H1 (cell line): ENCODE data around the gene EXOG. TPM values are rescaled to one million over a fixed set of nuclear protein-coding genes. Genes with fewer than 3 reads are reported as not detected.

Experiments
- CTCF ChIA-PET: fragments of 300-600 bp; sonication (Branson Sonifier 250); formaldehyde crosslinking; loops from one replicate; lab custom pipeline; 2021; ENCODE audit not compliant: partially characterized antibody; lab: Charles Lee
- POLR2A ChIA-PET: fragments of 300-600 bp; sonication (Branson Sonifier 250); formaldehyde crosslinking; loops from one replicate; lab custom pipeline; 2021; ENCODE audit warnings: inconsistent platforms; ENCODE audit not compliant: partially characterized antibody; lab: Charles Lee
- DNase-seq, 2 experiments: peaks; one replicate each; pipeline versions ENCODE4 v3.0.0 to v3.0.0-alpha.2; 2010 to 2022; ENCODE audit warnings: low spot score in 2 of 2, low read depth in 1 of 2, mixed read lengths in 1 of 2
- FAIRE-seq: peaks from 2 replicates; lab custom pipeline; 2011; peaks lifted over from hg19 to GRCh38; lab: Jason Lieb, UNC
- H2AFZ ChIP-seq: 2 replicates; pipeline ENCODE4 v1.8.1; 2012; ENCODE audit warnings: low read length, inconsistent platforms
- H2AK5ac ChIP-seq: 2 replicates; pipeline ENCODE4 v1.6.1; 2013; ENCODE audit warnings: low read depth, low read length
- H2BK120ac ChIP-seq: replicated peaks from 2 replicates; pipeline ENCODE3; 2013; ENCODE audit warnings: low read depth, low read length, inconsistent platforms
- H2BK12ac ChIP-seq: 2 replicates; pipeline ENCODE4 v1.6.1; 2013; ENCODE audit warnings: low read depth, low read length
- H2BK15ac ChIP-seq: 2 replicates; pipeline ENCODE4 v1.6.1; 2013; ENCODE audit warnings: low read length
- H2BK20ac ChIP-seq: 2 replicates; pipeline ENCODE4 v1.6.1; 2013; ENCODE audit warnings: low read length
- H2BK5ac ChIP-seq: 2 replicates; pipeline ENCODE4 v1.6.1; 2013; ENCODE audit warnings: low read depth, low read length
- H3K14ac ChIP-seq: 2 replicates; pipeline ENCODE4 v1.6.1; 2013; ENCODE audit warnings: inconsistent platforms; ENCODE audit not compliant: insufficient read length
- H3K18ac ChIP-seq: 2 replicates; pipeline ENCODE4 v1.6.1; 2013; ENCODE audit warnings: low read length; ENCODE audit errors: extremely low read depth
- H3K23ac ChIP-seq: 2 replicates; pipeline ENCODE4 v1.6.1; 2013; ENCODE audit warnings: inconsistent platforms; ENCODE audit not compliant: insufficient read length
- H3K23me2 ChIP-seq: 2 replicates; pipeline ENCODE4 v1.6.1; 2013; ENCODE audit warnings: low read depth, low read length
- H3K27ac ChIP-seq: 2 replicates; pipeline ENCODE4 v1.6.1; 2011; ENCODE audit warnings: low read depth, low read length, inconsistent platforms
- H3K27me3 ChIP-seq, 4 experiments: replicated peaks in 1 of 4; 1 replicate in 1 of 4; 2 replicates in 3 of 4; pipeline versions ENCODE4 v1.6.1 to v1.8.1; 2011 to 2013; ENCODE audit warnings: low read length in 3 of 4, mild to moderate bottlenecking in 3 of 4, inconsistent platforms in 2 of 4, mixed read lengths in 2 of 4, moderate library complexity in 1 of 4; ENCODE audit not compliant: control insufficient read depth in 3 of 4, insufficient read depth in 3 of 4; ENCODE audit errors: extremely low read depth in 1 of 4
- H3K36me3 ChIP-seq, 4 experiments: 2 replicates each; pipeline versions ENCODE4 v1.6.1 to v1.8.1; 2011 to 2013; ENCODE audit warnings: mild to moderate bottlenecking in 4 of 4, low read length in 3 of 4, moderate library complexity in 2 of 4, control low read depth in 1 of 4, inconsistent platforms in 1 of 4; ENCODE audit not compliant: insufficient read depth in 4 of 4, control insufficient read depth in 2 of 4
- H3K4ac ChIP-seq: replicated peaks from 2 replicates; pipeline ENCODE3; 2013; ENCODE audit warnings: low read length, low read depth, mixed read lengths, inconsistent platforms; ENCODE audit not compliant: insufficient read length
- H3K4me1 ChIP-seq, 4 experiments: replicated peaks in 1 of 4; 1 replicate in 1 of 4; 2 replicates in 3 of 4; pipeline versions ENCODE4 v1.6.1 to v1.8.1; 2011 to 2013; ENCODE audit warnings: low read length in 3 of 4, inconsistent platforms in 2 of 4, mixed read lengths in 1 of 4; ENCODE audit not compliant: insufficient read depth in 4 of 4, control insufficient read depth in 3 of 4
- H3K4me2 ChIP-seq, 2 experiments: 2 replicates each; pipeline versions ENCODE4 v1.6.1 to v1.8.1; 2011 to 2013; ENCODE audit warnings: low read depth in 2 of 2, low read length in 2 of 2, control low read depth in 1 of 2, inconsistent platforms in 1 of 2, mild to moderate bottlenecking in 1 of 2; ENCODE audit not compliant: insufficient read depth in 1 of 2
- H3K4me3 ChIP-seq, 4 experiments: fragments of 200-600, 300-600 bp in 1 of 4; sonication (generic), shearing (Covaris generic), sonication (Bioruptor Twin) in 1 of 4; 2 replicates each; pipeline versions ENCODE4 v1.5.1 to v1.8.1; 2011 to 2016; ENCODE audit warnings: low read length in 4 of 4, low read depth in 3 of 4, control low read depth in 2 of 4, inconsistent platforms in 2 of 4, mild to moderate bottlenecking in 2 of 4, mixed read lengths in 1 of 4, moderate library complexity in 1 of 4; ENCODE audit not compliant: insufficient read depth in 2 of 4; ENCODE audit errors: extremely low read depth in 1 of 4
- H3K56ac ChIP-seq: replicated peaks from 2 replicates; pipeline ENCODE3; 2013; ENCODE audit warnings: low read depth, mild to moderate bottlenecking, mixed read lengths, low read length, inconsistent platforms; ENCODE audit not compliant: insufficient read length
- H3K79me1 ChIP-seq: 2 replicates; pipeline ENCODE4 v1.6.1; 2013; ENCODE audit warnings: low read depth, low read length, control low read depth
- H3K79me2 ChIP-seq, 2 experiments: 2 replicates each; pipeline versions ENCODE4 v1.6.1 to v1.8.1; 2012 to 2013; ENCODE audit warnings: low read length in 2 of 2, mild to moderate bottlenecking in 2 of 2, inconsistent platforms in 1 of 2; ENCODE audit not compliant: insufficient read depth in 2 of 2, control insufficient read depth in 1 of 2
- H3K9ac ChIP-seq, 4 experiments: replicated peaks in 1 of 4; 1 replicate in 1 of 4; 2 replicates in 3 of 4; pipeline versions ENCODE4 v1.6.1 to v1.8.1; 2011 to 2013; ENCODE audit warnings: low read depth in 3 of 4, low read length in 3 of 4, control low read depth in 2 of 4, mild to moderate bottlenecking in 2 of 4, moderate library complexity in 2 of 4, inconsistent platforms in 1 of 4; ENCODE audit errors: extremely low read depth in 1 of 4
- H3K9me3 ChIP-seq, 2 experiments: 2 replicates each; pipeline versions ENCODE4 v1.6.1 to v1.8.1; 2012 to 2013; ENCODE audit warnings: mild to moderate bottlenecking in 2 of 2, moderate library complexity in 2 of 2, control low read depth in 1 of 2, inconsistent platforms in 1 of 2, low read depth in 1 of 2, low read length in 1 of 2, mixed read lengths in 1 of 2; ENCODE audit not compliant: insufficient read depth in 2 of 2
- H4K20me1 ChIP-seq, 2 experiments: replicated peaks in 1 of 2; 2 replicates each; pipeline versions ENCODE3 to v1.8.1; 2011 to 2013; ENCODE audit warnings: inconsistent platforms in 2 of 2, low read length in 2 of 2, mild to moderate bottlenecking in 1 of 2; ENCODE audit not compliant: insufficient read depth in 2 of 2, control insufficient read depth in 1 of 2
- H4K5ac ChIP-seq: 2 replicates; pipeline ENCODE4 v1.6.1; 2013; ENCODE audit warnings: low read length, low read depth, mixed read lengths, inconsistent platforms; ENCODE audit not compliant: insufficient read length
- H4K8ac ChIP-seq: 2 replicates; pipeline ENCODE4 v1.8.0; 2013; ENCODE audit warnings: mild to moderate bottlenecking, moderate library complexity, low read length, inconsistent platforms; ENCODE audit not compliant: insufficient read depth; ENCODE audit errors: extremely low read depth
- H4K91ac ChIP-seq: replicated peaks from 2 replicates; pipeline ENCODE3; 2013; ENCODE audit warnings: low read length, mixed read lengths, inconsistent platforms; ENCODE audit not compliant: insufficient read length
- BCL11A ChIP-seq, 2 experiments: IDR thresholded peaks; one replicate each; pipeline ENCODE4 v1.6.1; 2011; ENCODE audit warnings: low read depth in 2 of 2, low read length in 2 of 2, mild to moderate bottlenecking in 2 of 2
- CREB1 ChIP-seq: IDR thresholded peaks from 2 replicates; pipeline ENCODE4 v1.6.1; 2012; ENCODE audit warnings: inconsistent platforms
- JUND ChIP-seq: IDR thresholded peaks from 2 replicates; pipeline ENCODE4 v1.6.1; 2011; ENCODE audit warnings: mild to moderate bottlenecking, improper control_type of control experiment, low read length
- TEAD4 ChIP-seq: IDR thresholded peaks from 2 replicates; pipeline ENCODE4 v1.6.1; 2012; ENCODE audit warnings: low read depth, low read length, inconsistent platforms, mixed read lengths
- WGBS, 2 experiments: shearing (Covaris generic) in 1 of 2; methylation state at CpG; one replicate each; pipeline versions ENCODE4 v1.1.6 to v1.1.7; 2013 to 2015; ENCODE audit warnings: low lambda C conversion rate in 2 of 2, mixed read lengths in 2 of 2, inconsistent platforms in 1 of 2, low coverage in 1 of 2, missing lambda C conversion rate in 1 of 2; ENCODE audit not compliant: insufficient replicate concordance in 2 of 2, insufficient coverage in 1 of 2, insufficient read length in 1 of 2; ENCODE audit errors: extremely low coverage in 1 of 2, missing lambda C conversion rate in 1 of 2; 5-methylcytosine and 5-hydroxymethylcytosine counted together
- polyA plus RNA-seq, 7 experiments: library from polyadenylated mRNA; depleted of rRNA in 3 of 7; stranded (reverse) in 5 of 7; unstranded in 2 of 7; fragments of >200 nt in 5 of 7; fragments of 200-250 nt in 2 of 7; gene quantifications; 1 replicate in 5 of 7; 2 replicates in 1 of 7; 4 replicates in 1 of 7; pipeline versions ENCODE4 v1.2.1 to v1.2.3, GENCODE V29; 2011 to 2013; ENCODE audit warnings: missing spikeins in 2 of 7, mixed read lengths in 2 of 7
- total RNA-seq: library from RNA; stranded (reverse); fragmentation: NEBNext Ultra II Directional; extraction: Animal tissue kit (Norgen Biotek cat#: 25700); gene quantifications from 2 replicates; pipeline ENCODE4 v1.2.1, GENCODE V29; 2021

The EXOG gene
- total and polyA plus RNA-seq, 2 of the 8 experiments (the other 6 are each of a cell fraction or from before 2014, with no cell fraction given) = 7.2 to 12.9 TPM

GRCh38 chr3:38545983-38546382, 49.8 kb downstream of the EXOG start:
- Histone ChIP-seq H3K27me3 (no peaks in the 10 kb centered on the region), H3K79me1 (no peaks in the 10 kb centered on the region), H3K4me1 (peaks cover 0 to 5% (median 1%) of the 10 kb centered on the region in 4 experiments; a peak in 1 of 7 replicates), H2BK120ac (no peak overlapping the region), H3K18ac (no peak overlapping the region), H4K5ac (no peak overlapping the region), H3K23ac (no peak overlapping the region), H2BK5ac (no peak overlapping the region), H3K9ac (no peak overlapping the region), H3K4me3 (no peak overlapping the region), H3K9me3 (peaks cover 0 to under 1% of the 10 kb centered on the region in 2 experiments; a peak in 1 of 4 replicates), H2BK12ac (no peak overlapping the region), H4K8ac (no peak overlapping the region), H4K91ac (no peak overlapping the region), H3K4ac (no peak overlapping the region), H2BK20ac (no peak overlapping the region), H3K23me2 (no peaks in the 10 kb centered on the region), H2AK5ac (no peak overlapping the region), H2AFZ (no peak overlapping the region), H3K4me2 (no peak overlapping the region), H3K36me3 (no peaks in the 10 kb centered on the region), H4K20me1 (peaks cover 0 to 2% of the 10 kb centered on the region in 2 experiments), H3K79me2 (no peaks in the 10 kb centered on the region), H3K56ac (no peak overlapping the region), H2BK15ac (no peak overlapping the region), H3K27ac (no peak overlapping the region), H3K14ac (no peak overlapping the region)
- FAIRE-seq = no peak
- DNase-seq = no peak
- CTCF ChIA-PET = interaction anchor here (1.0 to 5.3 kb wide), 9 partner anchors 13 to 109 kb away, joined by 3 to 16 read pairs (median 4); partner anchors contain the start of gene EXOG
- WGBS, 2 experiments = 87% methylated on average over 4 of the region's 4 CpGs; no CpG with 5 or more reads in 1 of the 2 experiments
- POLR2A ChIA-PET = interaction anchor here (0.7 kb wide), 1 partner anchor 23 kb away, joined by 3 read pairs; no protein-coding TSS in a partner anchor
- TF ChIP-seq JUND (no peak), CREB1 (no peak), BCL11A (IDR thresholded peaks at IDR 0.05; ENCODE audit: low read depth in 2 of 2, low read length in 2 of 2) (no peak), TEAD4 (no peak)
